C4-2B (cell line): ENCODE results near the gene TNFRSF1B.

ENCODE experiments used
- H3K27ac ChIP-seq: fragments of 450-650 bp; 2 replicates; pipeline ENCODE4 v1.5.1; 2017
- ZFX ChIP-seq: fragments of 450-650 bp; IDR thresholded peaks from 2 replicates; pipeline ENCODE4 v1.6.1; 2017
- TF ChIP-seq, protein P1 (sequence below): fragments of 450-650 bp; conservative IDR thresholded peaks from 2 replicates; pipeline ENCODE4 v1.5.1; 2017; ENCODE audit warnings: mild to moderate bottlenecking

Gene TNFRSF1B

DNA sequence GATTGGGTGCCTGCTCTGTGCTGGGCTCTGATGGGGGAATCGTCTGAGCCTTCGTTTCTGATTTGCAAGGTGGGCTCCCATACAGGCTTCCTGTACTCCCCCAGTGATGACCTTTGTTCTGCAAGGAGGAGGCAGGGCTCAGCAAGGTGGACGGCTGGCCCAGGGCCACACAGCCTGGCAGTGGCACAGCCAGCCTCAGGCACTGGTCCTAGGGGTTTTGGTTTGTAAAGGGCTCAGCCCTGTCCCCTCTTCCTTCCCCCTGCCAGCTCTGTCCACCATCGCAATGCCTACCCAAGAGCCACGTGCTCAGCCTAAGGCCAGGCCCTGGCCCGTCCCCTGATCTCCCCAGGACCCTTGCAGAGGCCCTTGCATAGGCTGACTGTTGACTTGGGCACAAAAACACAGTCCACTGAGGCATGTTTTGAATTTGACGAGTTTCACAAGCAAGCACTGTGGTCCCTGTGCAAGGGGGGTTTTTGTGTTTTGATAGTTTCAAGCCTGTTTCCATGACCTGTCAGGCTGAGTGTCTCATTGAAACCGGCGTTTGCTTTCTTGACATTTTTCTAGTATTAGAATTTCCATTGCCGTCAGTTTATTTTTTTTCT is 39.5 kb upstream of the TNFRSF1B start:
- TF ChIP-seq, protein P1, sequence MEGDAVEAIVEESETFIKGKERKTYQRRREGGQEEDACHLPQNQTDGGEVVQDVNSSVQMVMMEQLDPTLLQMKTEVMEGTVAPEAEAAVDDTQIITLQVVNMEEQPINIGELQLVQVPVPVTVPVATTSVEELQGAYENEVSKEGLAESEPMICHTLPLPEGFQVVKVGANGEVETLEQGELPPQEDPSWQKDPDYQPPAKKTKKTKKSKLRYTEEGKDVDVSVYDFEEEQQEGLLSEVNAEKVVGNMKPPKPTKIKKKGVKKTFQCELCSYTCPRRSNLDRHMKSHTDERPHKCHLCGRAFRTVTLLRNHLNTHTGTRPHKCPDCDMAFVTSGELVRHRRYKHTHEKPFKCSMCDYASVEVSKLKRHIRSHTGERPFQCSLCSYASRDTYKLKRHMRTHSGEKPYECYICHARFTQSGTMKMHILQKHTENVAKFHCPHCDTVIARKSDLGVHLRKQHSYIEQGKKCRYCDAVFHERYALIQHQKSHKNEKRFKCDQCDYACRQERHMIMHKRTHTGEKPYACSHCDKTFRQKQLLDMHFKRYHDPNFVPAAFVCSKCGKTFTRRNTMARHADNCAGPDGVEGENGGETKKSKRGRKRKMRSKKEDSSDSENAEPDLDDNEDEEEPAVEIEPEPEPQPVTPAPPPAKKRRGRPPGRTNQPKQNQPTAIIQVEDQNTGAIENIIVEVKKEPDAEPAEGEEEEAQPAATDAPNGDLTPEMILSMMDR: no peak
- TF ChIP-seq ZFX: no peak
- H3K27ac ChIP-seq: no peak overlapping the region

GRCh38 chr1:12128120-12128519 is 38.7 kb upstream of the TNFRSF1B start:
- TF ChIP-seq ZFX: no peak
- TF ChIP-seq, protein P1: no peak

DNA sequence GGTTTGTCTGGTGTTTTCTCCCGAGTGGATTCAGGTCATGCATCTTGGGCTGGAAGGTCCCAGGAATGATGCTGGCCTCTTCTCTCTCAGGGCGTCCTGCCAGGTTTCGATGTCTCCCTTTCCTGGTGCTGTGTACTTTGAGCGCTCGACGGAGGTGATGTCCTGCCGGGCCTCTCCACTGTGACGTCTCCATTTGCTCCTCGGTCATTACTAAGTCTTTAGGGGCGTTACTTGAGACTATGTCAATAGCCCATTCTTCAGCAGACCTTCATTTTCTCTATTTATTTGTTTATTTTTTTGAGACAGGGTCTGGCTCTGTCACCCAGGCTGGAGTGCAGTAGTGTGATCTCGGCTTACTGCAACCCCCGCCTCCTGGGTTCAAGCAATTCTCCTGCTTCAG is 37.2 kb upstream of the TNFRSF1B start:
- no peak overlapping the region for H3K27ac ChIP-seq
- TF ChIP-seq ZFX: no peak
- TF ChIP-seq, protein P1: no peak

More at GRCh38 chr1:12128120-12128519, 38.7 kb upstream of the TNFRSF1B start:
- no peak overlapping the region for H3K27ac ChIP-seq

- no peak overlapping the region for H3K27ac ChIP-seq
- TF ChIP-seq, protein P1: no peak
- no peak for TF ChIP-seq ZFX
Observed at GRCh38 chr1:12130466-12131130, 36.2 kb upstream of the TNFRSF1B start.

DNA sequence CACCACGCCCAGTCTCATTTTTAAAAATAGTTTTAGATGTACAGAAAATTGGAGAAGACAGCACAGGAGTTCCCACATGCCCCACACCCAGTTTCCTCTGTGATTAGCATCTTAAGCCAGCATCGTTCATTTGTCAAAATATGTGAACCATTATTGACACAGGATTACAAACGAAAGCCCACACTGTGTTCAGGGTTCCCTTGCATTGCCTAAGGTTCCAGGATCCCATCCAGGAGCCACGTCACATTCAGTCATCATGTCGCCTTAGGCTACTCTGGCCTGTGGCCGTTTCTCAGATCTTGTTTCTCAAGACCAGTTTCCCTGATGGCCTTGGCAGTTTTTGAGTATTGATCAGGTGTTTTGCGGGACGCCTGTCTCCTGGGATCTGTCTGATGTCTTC is 34.7 kb upstream of the TNFRSF1B start:
- TF ChIP-seq, protein P1: no peak
- no peak for TF ChIP-seq ZFX
- H3K27ac ChIP-seq: no peak overlapping the region

DNA sequence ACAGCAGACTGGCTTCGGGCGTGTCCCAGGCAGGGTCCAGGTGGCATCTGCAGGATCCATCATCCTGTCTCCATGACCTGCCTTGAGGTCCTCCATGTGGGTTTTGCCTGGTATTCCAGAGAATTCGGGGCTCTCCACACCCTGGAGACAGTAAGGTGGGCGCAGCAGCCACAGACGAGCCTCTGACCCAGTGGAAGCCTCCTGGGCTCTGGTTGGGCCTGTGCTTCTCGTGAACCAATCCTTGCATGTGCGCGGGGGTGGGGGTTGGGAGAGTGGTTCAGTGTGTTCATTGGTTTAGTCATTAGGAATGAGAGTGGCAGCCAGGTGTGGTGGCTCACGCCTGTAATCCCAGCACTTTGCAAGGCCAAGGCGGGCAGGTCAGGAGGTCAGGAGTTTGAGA is 32.1 kb upstream of the TNFRSF1B start:
- H3K27ac ChIP-seq: no peak overlapping the region
- TF ChIP-seq, protein P1: no peak
- TF ChIP-seq ZFX: no peak

DNA sequence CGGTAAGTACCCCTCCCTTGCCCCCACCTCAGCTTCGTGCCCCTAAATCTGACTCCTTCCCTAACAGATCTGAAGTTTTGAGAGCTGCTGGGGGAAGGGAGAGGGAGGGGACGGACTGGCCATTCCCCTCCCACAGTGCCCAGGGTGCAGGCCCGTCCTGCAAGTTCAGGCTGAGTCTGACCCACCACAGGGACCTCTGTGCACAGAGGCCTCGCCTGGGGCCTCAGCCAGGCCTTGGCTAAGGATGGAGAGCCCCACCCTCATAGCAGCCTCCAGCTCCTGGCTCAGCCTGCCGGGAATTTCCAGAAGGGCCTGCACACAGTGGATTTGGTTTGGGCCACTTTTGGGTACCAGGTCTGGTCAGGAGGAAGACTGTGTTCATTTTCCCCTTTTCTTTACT is 31.2 kb upstream of the TNFRSF1B start:
- H3K27ac ChIP-seq: no peak overlapping the region
- TF ChIP-seq ZFX: no peak
- TF ChIP-seq, protein P1: no peak
